K562 (cell line): Measurements from ENCODE around the gene MTG2. TPM values are rescaled to one million over a fixed set of nuclear protein-coding genes. Genes with fewer than 3 reads are reported as not detected.

Experiments
- ATAC-seq: fragments of 200-7000 bp; cut with Tn5 transposase; 3 replicates; pipeline ENCODE4 v1.9.1; 2020; ENCODE audit warnings: moderate library complexity
- BruUV-seq: library from RNA; stranded (reverse); fragments of 400-500 nt; replicated peaks from 2 replicates; lab custom pipeline; 2021; lab: Mats Ljungman, UMichigan
- CTCF ChIA-PET: fragments of 300-600 bp; formaldehyde crosslinking; extraction: SDS; loops from one replicate; lab custom pipeline; 2021; ENCODE audit warnings: low intra/inter-chr PET ratio; lab: Yijun Ruan, JAX
- POLR2A ChIA-PET: fragments of 300-600, 350-650 bp; sonication (Branson Sonifier 250); formaldehyde crosslinking; extraction: SDS; loops from one replicate; lab custom pipeline; 2021; ENCODE audit warnings: antibody characterized with exemption, inconsistent platforms; lab: Yijun Ruan, JAX
- DNase-seq, 4 experiments: peaks; one replicate each; pipeline versions ENCODE4 v3.0.0 to v3.0.0-alpha.2; 2011 to 2018; ENCODE audit warnings: low spot score in 3 of 4, mixed read lengths in 3 of 4; ENCODE audit errors: extremely low read depth in 1 of 4
- FAIRE-seq: peaks from 2 replicates; lab custom pipeline; 2011; peaks lifted over from hg19 to GRCh38; lab: Jason Lieb, UNC
- H2AFZ ChIP-seq: 2 replicates; pipeline ENCODE4 v1.6.0; 2011; ENCODE audit warnings: low read depth, low read length, control low read depth, inconsistent platforms
- H3K27ac ChIP-seq: fragments of 200-600 bp; 3 replicates; pipeline ENCODE4 v1.8.0; 2011; ENCODE audit warnings: low read depth, mild to moderate bottlenecking, control low read depth, inconsistent platforms, low read length, moderate library complexity, mixed read lengths; ENCODE audit errors: extremely low read depth
- H3K27me3 ChIP-seq, 2 experiments: fragments of 300-600 bp in 1 of 2; 2 replicates in 1 of 2; 3 replicates in 1 of 2; pipeline versions ENCODE4 v1.6.0 to v1.8.0; 2011; ENCODE audit warnings: inconsistent platforms in 2 of 2, low read length in 2 of 2, mild to moderate bottlenecking in 1 of 2, mixed read lengths in 1 of 2, moderate library complexity in 1 of 2; ENCODE audit not compliant: control insufficient read depth in 2 of 2, insufficient read depth in 2 of 2
- H3K36me3 ChIP-seq: fragments of 300-600 bp; 3 replicates; pipeline ENCODE4 v1.8.0; 2011; ENCODE audit warnings: mild to moderate bottlenecking, low read length, inconsistent platforms; ENCODE audit not compliant: control insufficient read depth, insufficient read depth
- H3K4me1 ChIP-seq, 2 experiments: fragments of 200-600 bp in 1 of 2; replicated peaks in 1 of 2; 2 replicates in 1 of 2; 3 replicates in 1 of 2; pipeline versions ENCODE4 v1.5.1 to v1.8.0; 2011; ENCODE audit warnings: inconsistent platforms in 2 of 2, low read length in 2 of 2, mild to moderate bottlenecking in 1 of 2, mixed read lengths in 1 of 2, moderate library complexity in 1 of 2; ENCODE audit not compliant: control insufficient read depth in 2 of 2, insufficient read depth in 2 of 2
- H3K4me2 ChIP-seq: 2 replicates; pipeline ENCODE4 v1.6.1; 2011; ENCODE audit warnings: low read length, control low read depth, inconsistent platforms, mixed read lengths; ENCODE audit not compliant: insufficient read depth
- H3K4me3 ChIP-seq: fragments of 200-600 bp; sonication (generic), shearing (Covaris generic); 2 replicates; pipeline ENCODE4 v1.5.1; 2016; ENCODE audit warnings: control low read depth, inconsistent platforms
- H3K79me2 ChIP-seq: fragments of 200-600 bp; 3 replicates; pipeline ENCODE4 v1.8.0; 2011; ENCODE audit warnings: low read length, inconsistent platforms; ENCODE audit not compliant: control insufficient read depth, insufficient read depth
- H3K9ac ChIP-seq, 2 experiments: 2 replicates each; pipeline versions ENCODE4 v1.6.0 to v1.6.1; 2011; ENCODE audit warnings: low read depth in 2 of 2, low read length in 2 of 2, control low read depth in 1 of 2, inconsistent platforms in 1 of 2, mild to moderate bottlenecking in 1 of 2, mixed read lengths in 1 of 2; ENCODE audit not compliant: insufficient read depth in 1 of 2
- H3K9me1 ChIP-seq: one replicate; pipeline ENCODE4 v1.6.0; 2011; ENCODE audit warnings: inconsistent platforms, mild to moderate bottlenecking, low read length, moderate library complexity; ENCODE audit not compliant: control insufficient read depth, insufficient read depth
- H3K9me3 ChIP-seq: replicated peaks from 2 replicates; pipeline ENCODE4 v1.5.1; 2011; ENCODE audit warnings: low read depth, low read length, inconsistent platforms; ENCODE audit not compliant: control insufficient read depth, insufficient read depth
- H4K20me1 ChIP-seq: replicated peaks from 2 replicates; pipeline ENCODE4 v1.6.1; 2011; ENCODE audit warnings: low read length, inconsistent platforms, mixed read lengths; ENCODE audit not compliant: control insufficient read depth, insufficient read depth
- DIDO1 ChIP-seq: fragments of 450-650 bp; IDR thresholded peaks from 2 replicates; pipeline ENCODE4 v1.6.1; 2016; ENCODE audit warnings: low read depth, missing biosample characterization, missing genetic modification characterization
- PCBP1 ChIP-seq: fragments of 200-400 bp; formaldehyde crosslinking; IDR thresholded peaks from 2 replicates; pipeline ENCODE4 v1.6.1; 2018; ENCODE audit warnings: mild to moderate bottlenecking, low read depth, low read length; ENCODE audit not compliant: poor library complexity, severe bottlenecking
- RBFOX2 ChIP-seq: fragments of 200-400 bp; formaldehyde crosslinking; IDR thresholded peaks from 2 replicates; pipeline ENCODE4 v1.6.1; 2017; ENCODE audit warnings: low read depth, mild to moderate bottlenecking, low read length, moderate library complexity
- WGBS: fragments of 100-300 bp; shearing (Covaris generic); methylation state at CpG from one replicate; pipeline ENCODE4 v1.1.6; 2016; ENCODE audit warnings: low coverage, mixed read lengths; ENCODE audit not compliant: insufficient coverage; ENCODE audit errors: missing lambda C conversion rate; 5-methylcytosine and 5-hydroxymethylcytosine counted together
- in situ Hi-C: fragments of 300-500 bp; cut with MboI; formaldehyde crosslinking; loops from 4 replicates; pipeline ENCODE4 v1.15.0; 2018; ENCODE audit warnings: inconsistent platforms, mixed read lengths
- intact Hi-C: fragments of 100-400 bp; cut with micrococcal nuclease; formaldehyde crosslinking; loops from 2 replicates; pipeline ENCODE4 v1.14.2; 2022
- polyA plus RNA-seq, 8 experiments: library from polyadenylated mRNA; depleted of rRNA in 4 of 8; stranded (reverse) in 5 of 8; unstranded in 3 of 8; fragments of >200 nt; fragmentation: Nextera tagmentation in 2 of 8; fragmentation: Illumina TruSeq in 1 of 8; extraction: Ambion mirVana in 2 of 8; extraction: Trizol in 1 of 8; gene quantifications; 2 replicates each; pipeline versions ENCODE4 v1.2.1 to v1.2.3, GENCODE V29; 2011 to 2014; ENCODE audit warnings: inconsistent platforms in 1 of 8, missing spikeins in 1 of 8
- total RNA-seq, 7 experiments: library from RNA; depleted of rRNA in 6 of 7; stranded (reverse); fragments of >200 nt in 6 of 7; fragmentation: Illumina TruSeq in 2 of 7; extraction: Trizol in 2 of 7; gene quantifications; 2 replicates each; pipeline versions ENCODE4 v1.2.1 to v1.2.3, GENCODE V29; 2011 to 2021; ENCODE audit warnings: low replicate concordance in 1 of 7

MTG2 gene
- total and polyA plus RNA-seq, 9 of the 15 experiments (the other 6 are each of a cell fraction or from before 2014, with no cell fraction given): 8.7 to 67.5 (median 44.5) TPM

GRCh38 chr20:62151225-62151624 is 31.6 kb upstream of the MTG2 start (continued):
- TF ChIP-seq RBFOX2: peak; percentile 34

DNA sequence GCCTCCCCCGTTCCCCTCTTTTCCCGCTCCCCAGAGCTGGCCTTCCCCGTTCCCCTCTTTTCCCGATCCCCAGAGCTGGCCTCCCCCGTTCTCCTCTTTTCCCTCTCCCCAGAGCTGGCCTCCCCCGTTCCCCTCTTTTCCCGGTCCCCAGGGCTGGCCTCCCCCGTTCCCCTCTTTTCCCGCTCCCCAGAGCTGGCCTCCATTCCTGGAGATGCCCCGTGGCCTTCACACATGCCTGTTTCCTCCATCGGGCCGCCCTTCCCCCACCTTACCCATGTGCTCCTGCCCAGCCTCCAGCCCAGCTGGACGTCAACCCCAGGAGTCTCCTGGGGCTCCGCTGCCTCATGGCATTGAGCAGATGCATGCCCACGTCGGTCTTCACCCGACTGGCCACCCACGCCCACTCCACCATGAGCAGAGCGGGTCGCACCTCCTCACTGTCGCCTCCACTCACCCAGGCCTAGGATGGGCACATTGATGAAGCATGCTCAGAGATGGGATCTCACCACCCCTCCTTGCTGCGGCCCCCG is 30.9 kb upstream of the MTG2 start:
- Histone ChIP-seq H3K4me3 (no peak overlapping the region), H3K9me3 (no peaks in the 10 kb centered on the region), H2AFZ (no peak overlapping the region), H3K9ac (no peak overlapping the region), H4K20me1 (peaks cover 43% of the 10 kb centered on the region), H3K9me1 (peaks cover 12% of the 10 kb centered on the region), H3K27me3 (no peaks in the 10 kb centered on the region), H3K36me3 (peaks cover 64% of the 10 kb centered on the region; the same call in 2 of the 3 replicates), H3K79me2 (peaks cover 98% of the 10 kb centered on the region), H3K4me1 (peaks cover 16 to 65% of the 10 kb centered on the region in 2 experiments; a peak in 4 of 5 replicates), H3K27ac (no peak overlapping the region), H3K4me2 (no peak overlapping the region)
- BruUV-seq: no TSS peak
- ATAC-seq (no peak), DNase-seq (no peak), FAIRE-seq (no peak)
- 98% methylated on average over 7 of the region's 23 CpGs for WGBS
- POLR2A ChIA-PET: no interaction called here
- in situ Hi-C loops: no loop called here
- intact Hi-C loops: no loop called here
- TF ChIP-seq DIDO1 (tag): no peak
- TF ChIP-seq PCBP1: peak; percentile 34
- CTCF ChIA-PET: no interaction called here
